OCI-LY1 (cell line): ENCODE measurements around the gene TMEM132C.

Experiments used
- EZH2 ChIP-seq: fragments of 200-600 bp; sonication (generic), shearing (Covaris generic); IDR thresholded peaks from 2 replicates; pipeline ENCODE4 v1.8.0; 2017; ENCODE audit warnings: borderline replicate concordance, mixed run types, mild to moderate bottlenecking, antibody characterized with exemption, low read length, moderate library complexity, mixed read lengths
- TF ChIP-seq, protein P1 (sequence below): fragments of 200-600 bp; sonication (generic), shearing (Covaris generic); IDR thresholded peaks from 2 replicates; pipeline ENCODE4 v1.5.1; 2017; ENCODE audit warnings: mild to moderate bottlenecking, antibody characterized with exemption, low read length, moderate library complexity, mixed read lengths

DNA sequence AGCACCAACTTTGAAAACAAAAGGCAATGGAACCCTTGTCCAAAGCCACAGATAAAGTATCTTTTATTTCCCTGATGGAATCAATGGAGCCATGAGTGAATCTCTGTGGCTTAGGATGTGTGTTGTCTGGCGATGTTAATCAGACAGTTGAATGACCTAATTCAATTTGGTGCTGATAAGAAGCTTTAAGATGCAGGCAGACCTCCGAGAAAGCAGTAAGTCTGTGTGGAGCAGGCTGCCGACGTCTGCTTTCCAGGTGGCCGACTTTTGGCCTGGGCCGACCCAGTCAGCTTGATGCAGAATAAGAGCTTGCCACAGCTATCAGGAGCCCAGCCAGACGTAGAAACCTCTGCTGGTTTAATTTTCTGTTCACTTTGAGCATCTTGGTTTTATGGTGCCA is 21.1 kb upstream of the TMEM132C start:
- TF ChIP-seq EZH2 = no peak
- TF ChIP-seq, protein P1, sequence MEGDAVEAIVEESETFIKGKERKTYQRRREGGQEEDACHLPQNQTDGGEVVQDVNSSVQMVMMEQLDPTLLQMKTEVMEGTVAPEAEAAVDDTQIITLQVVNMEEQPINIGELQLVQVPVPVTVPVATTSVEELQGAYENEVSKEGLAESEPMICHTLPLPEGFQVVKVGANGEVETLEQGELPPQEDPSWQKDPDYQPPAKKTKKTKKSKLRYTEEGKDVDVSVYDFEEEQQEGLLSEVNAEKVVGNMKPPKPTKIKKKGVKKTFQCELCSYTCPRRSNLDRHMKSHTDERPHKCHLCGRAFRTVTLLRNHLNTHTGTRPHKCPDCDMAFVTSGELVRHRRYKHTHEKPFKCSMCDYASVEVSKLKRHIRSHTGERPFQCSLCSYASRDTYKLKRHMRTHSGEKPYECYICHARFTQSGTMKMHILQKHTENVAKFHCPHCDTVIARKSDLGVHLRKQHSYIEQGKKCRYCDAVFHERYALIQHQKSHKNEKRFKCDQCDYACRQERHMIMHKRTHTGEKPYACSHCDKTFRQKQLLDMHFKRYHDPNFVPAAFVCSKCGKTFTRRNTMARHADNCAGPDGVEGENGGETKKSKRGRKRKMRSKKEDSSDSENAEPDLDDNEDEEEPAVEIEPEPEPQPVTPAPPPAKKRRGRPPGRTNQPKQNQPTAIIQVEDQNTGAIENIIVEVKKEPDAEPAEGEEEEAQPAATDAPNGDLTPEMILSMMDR = no peak
